SHP77 (cell line): Measurements from ENCODE around the gene ADAMTS14.
"Not testable (repeated sequence)": the region's sequence is repeated elsewhere in the genome, so short reads cannot be mapped to it uniquely, and the experiment has no call there.

Source experiments
- DNase-seq, 2 experiments: peaks; one replicate each; lab custom pipeline; 2025; lab: John Stamatoyannopoulos, UW

ADAMTS14 gene

DNA sequence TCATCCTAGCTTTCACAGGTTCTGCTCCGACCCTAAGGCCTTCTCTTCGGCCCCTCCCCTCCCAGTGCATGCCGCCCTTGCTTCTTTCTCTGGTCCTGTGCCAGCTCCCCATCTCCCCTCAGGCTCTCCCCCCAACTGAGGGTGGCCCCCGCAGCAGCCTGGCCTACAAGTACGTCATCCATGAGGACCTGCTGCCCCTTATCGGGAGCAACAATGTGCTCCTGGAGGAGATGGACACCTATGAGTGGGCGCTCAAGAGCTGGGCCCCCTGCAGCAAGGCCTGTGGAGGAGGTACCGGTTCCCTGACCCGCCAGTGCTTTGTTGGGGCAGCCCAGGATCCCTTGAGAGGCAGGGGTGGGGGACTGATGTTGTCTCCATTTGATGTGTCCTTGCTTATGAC is 79.0 kb downstream of the ADAMTS14 start:
- DNase-seq = no peak

DNA sequence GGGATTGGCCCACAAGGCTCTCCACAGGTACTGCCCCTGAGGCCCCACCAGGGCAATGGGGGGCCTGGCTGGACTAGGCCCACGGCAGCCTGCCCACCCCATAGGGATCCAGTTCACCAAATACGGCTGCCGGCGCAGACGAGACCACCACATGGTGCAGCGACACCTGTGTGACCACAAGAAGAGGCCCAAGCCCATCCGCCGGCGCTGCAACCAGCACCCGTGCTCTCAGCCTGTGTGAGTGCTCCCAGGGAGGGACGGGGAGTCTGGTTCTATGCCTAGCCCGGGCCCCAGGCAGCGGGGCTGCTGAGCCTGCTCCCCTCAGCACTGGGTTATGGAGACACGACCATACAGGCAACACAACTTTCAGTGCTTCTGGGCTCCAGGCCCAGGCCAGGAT is 79.7 kb downstream of the ADAMTS14 start:
- no peak for DNase-seq

GRCh38 chr10:70752571-70752970 is 80.3 kb downstream of the ADAMTS14 start:
- no peak for DNase-seq

DNA sequence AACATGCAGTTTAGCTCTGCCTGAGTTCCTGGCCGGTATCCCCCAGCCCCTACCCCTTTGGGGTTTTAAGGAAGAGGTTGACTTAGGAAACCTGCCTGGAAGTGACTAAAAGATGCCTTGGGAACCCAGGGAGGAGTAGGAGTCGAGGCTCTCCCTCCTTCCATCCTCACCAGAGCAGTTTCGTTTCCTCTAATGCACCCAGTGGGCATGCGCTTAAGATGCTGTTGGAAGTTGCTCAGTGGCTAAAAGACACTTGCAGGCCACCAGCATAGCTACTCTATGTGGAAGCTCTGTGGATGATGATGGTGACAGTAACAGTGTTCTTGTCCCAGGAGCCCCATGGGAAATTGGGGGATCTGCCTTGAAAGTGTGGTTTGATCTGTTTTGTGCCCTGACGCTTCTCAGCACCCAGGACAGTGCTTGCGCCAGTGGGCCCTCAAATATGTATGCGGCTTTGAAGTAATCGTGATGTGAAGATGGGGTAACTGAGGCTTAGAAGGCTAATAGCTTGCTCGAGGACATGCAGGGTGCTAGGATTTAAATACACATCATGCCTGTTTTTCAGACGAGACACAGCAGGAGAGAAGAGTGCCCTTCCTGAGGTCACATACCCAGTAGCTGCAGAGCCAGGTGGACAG is 80.8 kb downstream of the ADAMTS14 start:
- DNase-seq = no peak

- DNase-seq = no peak
Observed at GRCh38 chr10:70753841-70754621, 81.7 kb downstream of the ADAMTS14 start.

GRCh38 chr10:70756700-70757360 is 84.5 kb downstream of the ADAMTS14 start:
- no peak for DNase-seq

- no peak for DNase-seq
Observed at GRCh38 chr10:70757856-70758255, 85.5 kb downstream of the ADAMTS14 start.

DNA sequence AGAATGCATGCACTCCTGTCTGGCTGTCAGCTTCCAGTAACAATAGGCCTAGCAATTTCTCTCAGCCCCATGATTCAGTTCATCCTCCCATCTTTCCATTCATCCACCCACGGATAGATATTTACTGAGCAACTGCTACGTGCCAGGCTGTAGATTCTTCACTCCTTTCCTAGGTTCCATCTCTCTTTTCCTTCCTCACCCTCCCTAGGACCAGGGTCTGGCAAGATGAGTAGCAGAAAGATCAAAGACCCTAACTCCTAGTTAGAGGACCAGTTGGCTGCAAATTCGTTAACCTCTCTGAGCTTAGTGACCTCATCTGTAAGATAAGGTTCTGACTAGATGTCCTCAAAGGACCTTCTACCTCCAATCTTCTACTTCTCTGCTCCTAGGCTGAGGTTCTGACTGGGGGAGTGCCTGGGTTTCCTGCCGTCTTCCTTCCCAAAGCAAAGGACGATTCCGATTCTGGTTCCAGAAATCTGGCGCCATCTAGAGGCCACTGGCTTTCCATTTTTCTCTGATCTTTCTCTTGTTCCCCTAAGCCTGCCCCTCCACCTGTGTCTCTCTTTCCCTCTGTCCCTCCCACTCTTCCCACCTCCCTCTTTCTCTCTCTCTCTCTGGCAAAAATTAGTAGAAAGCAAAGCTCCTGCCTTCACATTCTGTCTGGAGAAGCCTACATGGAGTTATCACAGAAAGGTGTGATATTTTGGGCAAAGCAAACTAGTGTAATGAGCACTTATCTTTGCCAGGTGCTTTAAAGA is 86.6 kb downstream of the ADAMTS14 start:
- DNase-seq = no peak

- DNase-seq = no peak
Observed at GRCh38 chr10:70759781-70760180, 87.5 kb downstream of the ADAMTS14 start.

DNA sequence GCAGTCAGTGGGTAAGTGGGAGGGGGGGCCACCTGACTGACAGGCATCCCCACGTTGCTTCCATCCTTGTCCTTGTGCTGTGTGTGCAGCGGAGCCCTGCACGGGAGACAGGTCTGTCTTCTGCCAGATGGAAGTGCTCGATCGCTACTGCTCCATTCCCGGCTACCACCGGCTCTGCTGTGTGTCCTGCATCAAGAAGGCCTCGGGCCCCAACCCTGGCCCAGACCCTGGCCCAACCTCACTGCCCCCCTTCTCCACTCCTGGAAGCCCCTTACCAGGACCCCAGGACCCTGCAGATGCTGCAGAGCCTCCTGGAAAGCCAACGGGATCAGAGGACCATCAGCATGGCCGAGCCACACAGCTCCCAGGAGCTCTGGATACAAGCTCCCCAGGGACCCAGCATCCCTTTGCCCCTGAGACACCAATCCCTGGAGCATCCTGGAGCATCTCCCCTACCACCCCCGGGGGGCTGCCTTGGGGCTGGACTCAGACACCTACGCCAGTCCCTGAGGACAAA is 88.0 kb downstream of the ADAMTS14 start:
- no peak for DNase-seq

- no peak for DNase-seq
Observed at GRCh38 chr10:70761031-70761601, 88.8 kb downstream of the ADAMTS14 start.

DNA sequence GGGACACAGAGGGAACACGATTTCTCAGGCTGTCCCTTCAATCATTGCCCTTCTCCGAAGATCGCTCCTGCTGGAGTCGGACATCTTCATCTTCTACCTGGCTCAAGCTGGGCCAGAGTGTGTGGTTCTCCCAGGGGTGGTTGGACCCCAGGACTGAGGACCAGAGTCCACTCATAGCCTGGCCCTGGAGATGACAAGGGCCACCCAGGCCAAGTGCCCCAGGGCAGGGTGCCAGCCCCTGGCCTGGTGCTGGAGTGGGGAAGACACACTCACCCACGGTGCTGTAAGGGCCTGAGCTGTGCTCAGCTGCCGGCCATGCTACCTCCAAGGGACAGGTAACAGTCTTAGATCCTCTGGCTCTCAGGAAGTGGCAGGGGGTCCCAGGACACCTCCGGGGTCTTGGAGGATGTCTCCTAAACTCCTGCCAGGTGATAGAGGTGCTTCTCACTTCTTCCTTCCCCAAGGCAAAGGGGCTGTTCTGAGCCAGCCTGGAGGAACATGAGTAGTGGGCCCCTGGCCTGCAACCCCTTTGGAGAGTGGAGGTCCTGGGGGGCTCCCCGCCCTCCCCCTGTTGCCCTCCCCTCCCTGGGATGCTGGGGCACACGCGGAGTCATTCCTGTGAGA is 89.5 kb downstream of the ADAMTS14 start:
- no peak for DNase-seq

GRCh38 chr10:70762441-70763175 is 90.3 kb downstream of the ADAMTS14 start:
- DNase-seq = no peak

GRCh38 chr10:70763567-70763966 is 91.3 kb downstream of the ADAMTS14 start:
- DNase-seq = no peak

DNA sequence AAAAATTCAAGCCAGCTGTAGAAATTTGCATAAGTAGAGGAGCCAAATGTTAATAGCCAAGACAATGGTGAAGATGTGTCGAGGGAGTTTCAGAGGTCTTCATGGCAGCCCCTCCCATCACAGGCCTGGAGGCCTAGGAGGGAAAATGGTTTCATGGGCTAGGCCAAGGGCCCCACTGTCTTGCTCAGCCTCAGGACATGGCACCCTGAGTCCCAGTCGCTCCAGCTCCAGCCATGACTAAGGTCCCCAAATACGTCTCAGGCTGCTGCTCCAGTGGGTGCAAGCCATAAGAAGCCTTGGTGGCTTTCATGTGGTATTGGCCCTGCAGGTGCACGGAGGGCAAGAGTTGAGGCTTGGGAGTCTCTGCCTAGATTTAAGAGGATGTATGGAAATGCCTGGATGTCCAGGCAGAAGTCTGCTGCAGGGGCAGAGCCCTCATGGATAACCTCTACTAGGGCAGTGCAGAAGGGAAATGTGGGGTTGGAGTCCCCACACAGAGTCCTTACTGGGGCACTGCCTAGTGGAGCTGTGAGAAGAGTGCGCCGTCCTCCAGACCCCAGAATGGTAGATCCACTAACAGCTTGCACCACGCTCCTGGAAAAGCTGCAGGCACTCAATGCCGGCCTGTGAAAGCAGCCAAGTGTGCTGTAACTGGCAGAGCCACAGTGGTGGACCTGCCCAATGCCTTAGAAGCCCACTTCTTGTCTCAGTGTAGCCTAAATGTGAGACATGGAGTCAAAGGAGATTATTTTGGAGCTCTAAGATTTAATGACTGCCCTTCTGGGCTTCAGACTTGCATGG is 93.7 kb downstream of the ADAMTS14 start:
- no peak for DNase-seq

- DNase-seq = not testable (repeated sequence)
Observed at GRCh38 chr10:70768026-70768685, 95.8 kb downstream of the ADAMTS14 start.

DNA sequence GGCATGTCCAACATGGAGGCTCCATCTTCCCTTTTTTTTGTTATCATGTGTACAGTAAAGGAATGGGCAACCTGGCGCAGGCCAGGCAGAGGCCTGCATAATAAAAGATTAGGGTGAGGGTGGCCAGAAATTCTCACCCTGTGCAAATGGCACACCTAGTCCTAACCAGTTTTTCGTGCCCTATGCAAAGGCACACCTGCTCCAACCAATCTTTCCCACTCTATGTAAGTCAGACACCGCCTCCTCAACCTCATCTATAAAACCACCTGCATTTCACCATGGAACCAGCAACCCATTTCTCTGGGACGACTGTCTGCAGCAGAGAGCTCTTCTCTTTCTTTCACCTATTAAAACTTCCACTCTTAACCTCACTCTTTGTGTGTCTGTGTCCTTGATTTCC is 96.8 kb downstream of the ADAMTS14 start:
- DNase-seq = no peak

DNA sequence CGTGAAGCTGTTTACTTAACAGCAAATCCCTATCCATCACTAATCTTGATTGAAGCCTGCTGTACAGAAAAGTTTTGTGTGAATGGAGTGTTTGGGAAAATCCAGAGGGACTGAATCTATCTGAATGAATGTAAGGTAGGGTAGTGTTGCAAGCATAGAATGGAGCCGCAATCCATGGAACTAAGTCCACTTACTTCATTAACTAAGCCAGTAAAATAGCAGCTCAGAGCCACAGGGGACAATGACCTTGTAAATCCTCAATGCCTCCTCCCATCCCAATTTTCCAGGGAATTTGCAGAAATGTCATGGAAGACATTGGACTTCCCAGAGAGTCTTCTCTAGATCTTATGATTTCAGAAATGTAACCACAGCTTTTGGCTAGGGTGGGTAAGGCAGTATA is 97.7 kb downstream of the ADAMTS14 start:
- DNase-seq = no peak

- not testable (repeated sequence) for DNase-seq
Observed at GRCh38 chr10:70770516-70770915, 98.2 kb downstream of the ADAMTS14 start.
